GM20000 (cell line): ENCODE data around the gene PIGM.

Experiments
- DNase-seq: peaks from one replicate; pipeline ENCODE4 v3.0.0; 2012; ENCODE audit warnings: low spot score
- CTCF ChIP-seq: IDR thresholded peaks from 2 replicates; pipeline ENCODE4 v1.5.1; 2012; ENCODE audit warnings: mild to moderate bottlenecking, control low read depth; ENCODE audit errors: extremely low read depth, missing control alignments

The PIGM gene

GRCh38 chr1:160031365-160032164 lies at the start of gene PIGM:
TSS of gene PIGM (minus strand) at chr1:160031990. CDS start at chr1:160031739, 251 bp downstream.
- TF ChIP-seq CTCF = no peak
- peak; percentile 89 for DNase-seq

GRCh38 chr1:160081261-160081936 lies 49.6 kb upstream of the PIGM start, which contains the start of gene KCNJ9:
TSS of gene KCNJ9 (plus strand) at chr1:160081538. CDS start at chr1:160084031, 2,493 bp downstream.
- TF ChIP-seq CTCF = no peak
- DNase-seq = no peak

- TF ChIP-seq CTCF = no peak
- no peak for DNase-seq
These were observed 48.8 kb upstream of the PIGM start for GRCh38 chr1:160080381-160081100.

GRCh38 chr1:160079448-160079847 lies 47.7 kb upstream of the PIGM start:
- TF ChIP-seq CTCF = no peak
- no peak for DNase-seq

GRCh38 chr1:160078512-160079195 lies 46.9 kb upstream of the PIGM start:
- peak; percentile 82 for DNase-seq
- peak; percentile 81 for TF ChIP-seq CTCF

- no peak for DNase-seq
- TF ChIP-seq CTCF = no peak
These were observed 45.7 kb upstream of the PIGM start for GRCh38 chr1:160077486-160077885.

GRCh38 chr1:160076295-160076694 lies 44.5 kb upstream of the PIGM start:
- no peak for TF ChIP-seq CTCF
- DNase-seq = no peak
